Measurements from ENCODE around the gene HRH4. TPM values are rescaled to one million over a fixed set of nuclear protein-coding genes. Genes with fewer than 3 reads are reported as not detected.

Gene HRH4
- total and polyA plus RNA-seq, 7 donors = 0.04 to 0.21 (median 0.08) TPM; not detected in 3

GRCh38 chr18:24494586-24494985 is 34.1 kb downstream of the HRH4 start:
- intact Hi-C loops (cut with DNase I) = no loop called here
- Histone ChIP-seq H3K4me3 (no peak overlapping the region), H3K27ac (no peak overlapping the region), H3K4me1 (no peaks in the 10 kb centered on the region), H3K9me3 (no peaks in the 10 kb centered on the region), H3K36me3 (ENCODE audit: insufficient read depth in 1 of 2, low read depth in 1 of 2) (no peaks in the 10 kb centered on the region), H3K27me3 (ENCODE audit: insufficient read depth in 3 of 3, low read length in 2 of 3) (no peaks in the 10 kb centered on the region)
- no peak for DNase-seq
- WGBS, 3 donors = 89 to 92% (median 90%) methylated on average over 2 of the region's 2 CpGs
- no peak for TF ChIP-seq CTCF (IDR thresholded peaks at IDR 0.05)
- no peak for ATAC-seq

- TF ChIP-seq CTCF (IDR thresholded peaks at IDR 0.05) = no peak
- Histone ChIP-seq H3K4me3 (no peak overlapping the region), H3K27ac (no peak overlapping the region), H3K27me3 (ENCODE audit: insufficient read depth in 3 of 3, low read length in 2 of 3) (no peaks in the 10 kb centered on the region), H3K9me3 (no peaks in the 10 kb centered on the region), H3K4me1 (no peaks in the 10 kb centered on the region), H3K36me3 (ENCODE audit: insufficient read depth in 1 of 2, low read depth in 1 of 2) (no peaks in the 10 kb centered on the region)
- ATAC-seq (no peak), DNase-seq (no peak)
- intact Hi-C loops (cut with DNase I) = no loop called here
- WGBS, 3 donors = 46 to 50% (median 48%) methylated on average over 1 of the region's 1 CpG
Measured at GRCh38 chr18:24497031-24497754, 36.8 kb downstream of the HRH4 start.

GRCh38 chr18:24499814-24500213 is 39.4 kb downstream of the HRH4 start:
- DNase-seq = no peak
- Histone ChIP-seq H3K27ac (no peak overlapping the region), H3K4me1 (no peaks in the 10 kb centered on the region), H3K36me3 (ENCODE audit: insufficient read depth in 1 of 2, low read depth in 1 of 2) (no peaks in the 10 kb centered on the region), H3K27me3 (ENCODE audit: insufficient read depth in 3 of 3, low read length in 2 of 3) (no peaks in the 10 kb centered on the region), H3K4me3 (no peak overlapping the region), H3K9me3 (no peaks in the 10 kb centered on the region)
- ATAC-seq = no peak
- intact Hi-C loops (cut with DNase I) = no loop called here
- WGBS, 3 donors = 42 to 49% (median 42%) methylated on average over 5 of the region's 5 CpGs
- no peak for TF ChIP-seq CTCF (IDR thresholded peaks at IDR 0.05)

GRCh38 chr18:24500217-24500616 is 39.8 kb downstream of the HRH4 start:
- H3K9me3 ChIP-seq = no peaks in the 10 kb centered on the region
- no peak overlapping the region for H3K27ac ChIP-seq
- WGBS, 3 donors = 79 to 95% (median 87%) methylated on average over 2 of the region's 2 CpGs
- no peak for DNase-seq
- no peaks in the 10 kb centered on the region for H3K27me3 ChIP-seq (ENCODE audit: insufficient read depth in 3 of 3, low read length in 2 of 3)
- H3K4me1 ChIP-seq = no peaks in the 10 kb centered on the region
- intact Hi-C loops (cut with DNase I) = no loop called here
- ATAC-seq = no peak
- no peak overlapping the region for H3K4me3 ChIP-seq
- H3K36me3 ChIP-seq (ENCODE audit: insufficient read depth in 1 of 2, low read depth in 1 of 2) = no peaks in the 10 kb centered on the region
- TF ChIP-seq CTCF (IDR thresholded peaks at IDR 0.05) = no peak

- Histone ChIP-seq H3K27ac (no peak overlapping the region), H3K9me3 (no peaks in the 10 kb centered on the region), H3K36me3 (ENCODE audit: insufficient read depth in 1 of 2, low read depth in 1 of 2) (no peaks in the 10 kb centered on the region), H3K27me3 (ENCODE audit: insufficient read depth in 3 of 3, low read length in 2 of 3) (no peaks in the 10 kb centered on the region), H3K4me3 (no peak overlapping the region), H3K4me1 (no peaks in the 10 kb centered on the region)
- no peak for DNase-seq
- 81 to 91% (median 90%) methylated on average over 6 of the region's 6 CpGs for WGBS, 3 donors
- ATAC-seq = no peak
- TF ChIP-seq CTCF (IDR thresholded peaks at IDR 0.05) = no peak
- intact Hi-C loops (cut with DNase I) = no loop called here
Measured at GRCh38 chr18:24500766-24501165, 40.3 kb downstream of the HRH4 start.

Measured in psoas muscle (tissue), 8 donors.